Germinal center (tissue), 1 donor: ENCODE results near the gene IFT88.
"Not testable (repeated sequence)": the region's sequence is repeated elsewhere in the genome, so short reads cannot be mapped to it uniquely, and the experiment has no call there.

ENCODE experiments used
- DNase-seq: peaks from one replicate; pipeline ENCODE4 v3.0.0; 2012; ENCODE audit warnings: mixed read lengths, low spot score

IFT88 gene

GRCh38 chr13:20636079-20636478, 69.1 kb downstream of the IFT88 start:
- no peak for DNase-seq

GRCh38 chr13:20637811-20638210, 70.9 kb downstream of the IFT88 start:
- no peak for DNase-seq

GRCh38 chr13:20647758-20648157, 80.8 kb downstream of the IFT88 start:
- DNase-seq: no peak

GRCh38 chr13:20652946-20653345, 86.0 kb downstream of the IFT88 start:
- DNase-seq: no peak

GRCh38 chr13:20654156-20654555, 87.2 kb downstream of the IFT88 start:
- DNase-seq: no peak

GRCh38 chr13:20658451-20659040, 91.6 kb downstream of the IFT88 start:
- no peak for DNase-seq

GRCh38 chr13:20664351-20664750, 97.4 kb downstream of the IFT88 start:
- DNase-seq: no peak

GRCh38 chr13:20666948-20667347, 100.0 kb downstream of the IFT88 start:
- no peak for DNase-seq

- no peak for DNase-seq
Measured at GRCh38 chr13:20667857-20668437, 101.0 kb downstream of the IFT88 start.

GRCh38 chr13:20669162-20669561, 102.2 kb downstream of the IFT88 start:
- no peak for DNase-seq

- no peak for DNase-seq
Measured at GRCh38 chr13:20671789-20672188, 104.8 kb downstream of the IFT88 start.

- DNase-seq: no peak
Measured at GRCh38 chr13:20672772-20673171, 105.8 kb downstream of the IFT88 start.

GRCh38 chr13:20673715-20674114, 106.8 kb downstream of the IFT88 start:
- no peak for DNase-seq

GRCh38 chr13:20676213-20676612, 109.3 kb downstream of the IFT88 start:
- no peak for DNase-seq

GRCh38 chr13:20678606-20679005, 111.6 kb downstream of the IFT88 start:
- DNase-seq: not testable (repeated sequence)

GRCh38 chr13:20679879-20680278, 112.9 kb downstream of the IFT88 start:
- no peak for DNase-seq

GRCh38 chr13:20680416-20681080, 113.6 kb downstream of the IFT88 start:
- no peak for DNase-seq

- not testable (repeated sequence) for DNase-seq
Measured at GRCh38 chr13:20681481-20681880, 114.5 kb downstream of the IFT88 start.

- DNase-seq: no peak
Measured at GRCh38 chr13:20682061-20682460, 115.1 kb downstream of the IFT88 start.

- no peak for DNase-seq
Measured at GRCh38 chr13:20684041-20684440, 117.1 kb downstream of the IFT88 start.

GRCh38 chr13:20684546-20684945, 117.6 kb downstream of the IFT88 start:
- no peak for DNase-seq

- DNase-seq: no peak
Measured at GRCh38 chr13:20685092-20685491, 118.1 kb downstream of the IFT88 start.

- no peak for DNase-seq
Measured at GRCh38 chr13:20686167-20686566, 119.2 kb downstream of the IFT88 start.
